ENCODE results near the gene GTF2IRD1.
"Not testable (repeated sequence)": the region's sequence is repeated elsewhere in the genome, so short reads cannot be mapped to it uniquely, and the experiment has no call there.

Gene GTF2IRD1

DNA sequence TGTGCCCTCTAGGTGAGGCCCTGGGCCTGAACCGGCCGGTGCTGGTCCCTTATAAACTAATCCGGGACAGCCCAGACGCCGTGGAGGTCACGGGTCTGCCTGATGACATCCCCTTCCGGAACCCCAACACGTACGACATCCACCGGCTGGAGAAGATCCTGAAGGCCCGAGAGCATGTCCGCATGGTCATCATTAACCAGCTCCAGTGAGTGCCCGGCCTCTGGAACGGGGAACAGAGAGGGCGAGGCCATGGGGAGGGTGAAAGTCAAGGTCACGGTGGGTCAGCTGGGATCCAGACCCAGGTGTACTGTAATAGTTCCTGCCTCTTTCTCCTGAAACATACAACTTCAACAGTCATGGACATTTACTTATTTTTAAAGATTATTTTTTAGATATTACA lies 137.1 kb downstream of the GTF2IRD1 start:
- no peak for DNase-seq (ENCODE audit: low read depth)

DNA sequence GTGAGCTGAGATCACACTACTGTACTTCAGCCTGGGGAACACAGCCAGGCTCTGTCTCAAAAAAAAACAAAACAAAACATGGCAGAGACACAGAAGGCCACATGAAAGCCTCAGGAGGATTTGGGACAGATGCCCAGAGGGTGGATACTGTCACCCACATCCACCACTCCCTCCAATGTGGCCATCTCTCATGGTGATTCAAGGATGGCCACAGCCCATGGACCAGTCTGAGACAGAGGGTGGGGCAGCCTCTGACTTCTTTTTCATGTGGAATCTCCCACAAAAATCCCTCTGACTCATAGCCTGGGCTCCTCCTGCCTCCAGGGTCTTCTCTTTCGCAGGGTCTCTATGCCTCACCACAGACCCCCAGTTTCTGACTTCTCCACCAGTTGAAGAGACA lies 144.9 kb downstream of the GTF2IRD1 start:
- DNase-seq (ENCODE audit: low read depth) = no peak

DNA sequence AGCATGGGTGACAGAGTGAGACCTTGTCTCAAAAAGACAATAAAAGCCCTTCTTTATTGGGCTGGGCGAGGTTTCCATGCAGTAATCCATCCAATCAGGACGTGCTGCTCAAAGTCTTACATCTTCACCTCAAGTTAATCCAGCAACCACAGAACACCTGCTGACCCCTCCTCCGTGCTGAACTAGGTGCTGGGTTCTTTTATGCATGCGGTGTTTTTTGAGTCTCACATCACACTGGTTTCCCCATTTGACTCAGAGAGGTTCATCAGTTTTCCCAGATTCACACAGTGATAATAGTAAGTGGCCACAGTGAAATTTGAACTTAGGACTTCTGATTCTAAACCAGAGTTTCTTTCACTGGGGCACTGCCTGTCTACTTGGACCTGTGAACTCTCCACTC lies 145.5 kb downstream of the GTF2IRD1 start:
- no peak for DNase-seq (ENCODE audit: low read depth)

DNA sequence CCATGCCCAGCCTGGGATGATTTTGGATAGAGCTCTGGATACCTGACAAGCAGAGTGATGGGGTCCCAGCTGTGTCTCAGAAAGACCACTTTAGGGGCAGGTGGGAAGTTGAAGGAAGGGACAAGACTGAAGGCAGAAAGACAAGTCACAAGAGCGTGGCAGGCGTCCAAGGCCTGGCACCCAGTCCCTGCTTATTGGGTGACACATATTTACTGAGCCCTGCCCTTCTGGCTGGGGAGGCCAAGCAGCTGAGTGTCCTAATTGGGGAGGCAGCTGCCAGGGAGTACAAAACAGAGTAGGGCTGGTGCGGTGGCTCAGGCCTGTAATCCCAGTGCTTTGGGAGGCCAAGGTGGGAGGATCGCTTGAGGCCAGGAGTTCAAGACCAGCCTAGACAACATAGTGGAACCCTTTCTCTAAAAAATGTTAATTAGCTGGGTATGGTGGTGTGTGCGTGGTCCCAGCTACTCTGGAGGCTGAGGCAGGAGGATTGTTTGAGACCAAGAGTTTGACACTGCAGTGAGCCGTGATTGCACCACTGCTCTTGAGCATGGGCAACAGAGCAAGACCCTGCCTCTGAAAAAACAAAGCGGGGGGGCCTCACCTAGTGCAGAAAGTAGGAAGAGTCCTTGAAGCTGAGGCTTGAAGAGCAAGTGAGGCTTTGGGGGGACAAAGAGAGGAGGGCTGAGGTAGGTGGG lies 150.8 kb downstream of the GTF2IRD1 start:
- no peak for DNase-seq (ENCODE audit: low read depth)

DNA sequence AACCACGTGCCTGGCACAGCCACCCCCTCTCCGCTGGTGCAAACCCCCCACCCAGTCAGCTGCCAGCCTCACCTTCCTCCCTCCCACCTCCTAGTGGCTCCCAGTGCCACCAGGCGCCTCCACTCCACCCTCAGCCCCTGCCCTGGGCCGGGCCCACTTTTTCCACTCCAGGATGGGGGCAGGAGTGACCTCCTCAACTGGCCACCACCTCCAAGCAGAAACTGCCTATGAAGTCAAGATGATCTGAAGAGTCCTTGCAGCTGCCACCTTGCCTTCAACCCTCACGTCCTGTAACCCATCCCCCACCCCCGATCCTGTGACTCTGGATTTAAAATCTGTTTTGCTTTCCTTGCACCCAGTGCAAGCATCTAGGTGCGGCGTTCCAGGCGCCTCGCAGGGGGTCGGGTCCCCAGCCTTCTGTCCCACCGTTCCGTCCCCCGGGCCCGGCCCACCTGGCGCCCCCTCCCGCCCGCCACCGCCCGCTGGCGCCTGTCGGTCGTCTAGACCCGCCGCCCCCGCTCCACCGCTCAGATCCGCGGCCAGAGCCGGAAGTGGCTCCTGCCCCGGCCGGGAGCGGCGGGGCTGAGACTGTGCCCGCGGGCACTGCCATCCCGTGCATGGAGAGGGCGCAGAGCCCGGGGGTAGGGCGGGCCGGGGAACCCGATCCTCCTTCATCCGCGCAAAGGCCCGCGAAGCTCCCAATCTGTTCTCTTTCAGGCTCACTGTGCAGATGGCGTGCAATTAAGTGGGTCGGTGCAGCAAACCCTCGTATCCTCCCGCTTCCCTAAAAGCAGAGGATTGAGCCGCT lies 152.6 kb downstream of the GTF2IRD1 start:
- DNase-seq (ENCODE audit: low read depth) = peak; percentile 10

DNA sequence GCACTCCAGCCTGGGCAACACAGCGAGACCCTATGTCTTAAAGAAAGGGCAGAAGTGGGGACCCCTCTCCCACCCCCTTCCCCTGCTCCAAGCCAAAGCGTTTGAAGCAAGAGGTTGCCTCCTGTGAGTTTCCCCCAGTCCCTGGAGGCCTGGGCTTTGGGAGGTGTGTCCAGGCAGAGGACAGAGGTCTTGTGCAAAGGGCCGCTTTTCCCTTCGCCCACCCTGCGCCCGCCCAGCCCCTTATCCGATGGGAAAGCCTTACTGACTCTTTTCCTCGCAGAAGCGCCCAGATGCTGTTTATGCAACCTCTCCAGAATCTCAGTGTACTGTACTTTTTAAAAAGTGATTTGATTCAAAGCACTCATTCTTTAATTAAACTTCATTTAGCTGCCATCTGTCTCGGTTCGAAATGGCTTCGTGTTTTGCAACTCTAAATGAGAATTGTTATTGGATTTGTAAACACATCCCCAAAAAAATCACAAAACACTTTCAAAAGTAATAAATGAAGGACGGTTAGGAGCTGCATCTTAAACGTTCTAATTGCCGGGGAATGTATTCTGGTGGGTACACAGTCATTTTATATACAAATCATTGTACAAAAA lies 153.3 kb downstream of the GTF2IRD1 start:
- no peak for DNase-seq (ENCODE audit: low read depth)

DNA sequence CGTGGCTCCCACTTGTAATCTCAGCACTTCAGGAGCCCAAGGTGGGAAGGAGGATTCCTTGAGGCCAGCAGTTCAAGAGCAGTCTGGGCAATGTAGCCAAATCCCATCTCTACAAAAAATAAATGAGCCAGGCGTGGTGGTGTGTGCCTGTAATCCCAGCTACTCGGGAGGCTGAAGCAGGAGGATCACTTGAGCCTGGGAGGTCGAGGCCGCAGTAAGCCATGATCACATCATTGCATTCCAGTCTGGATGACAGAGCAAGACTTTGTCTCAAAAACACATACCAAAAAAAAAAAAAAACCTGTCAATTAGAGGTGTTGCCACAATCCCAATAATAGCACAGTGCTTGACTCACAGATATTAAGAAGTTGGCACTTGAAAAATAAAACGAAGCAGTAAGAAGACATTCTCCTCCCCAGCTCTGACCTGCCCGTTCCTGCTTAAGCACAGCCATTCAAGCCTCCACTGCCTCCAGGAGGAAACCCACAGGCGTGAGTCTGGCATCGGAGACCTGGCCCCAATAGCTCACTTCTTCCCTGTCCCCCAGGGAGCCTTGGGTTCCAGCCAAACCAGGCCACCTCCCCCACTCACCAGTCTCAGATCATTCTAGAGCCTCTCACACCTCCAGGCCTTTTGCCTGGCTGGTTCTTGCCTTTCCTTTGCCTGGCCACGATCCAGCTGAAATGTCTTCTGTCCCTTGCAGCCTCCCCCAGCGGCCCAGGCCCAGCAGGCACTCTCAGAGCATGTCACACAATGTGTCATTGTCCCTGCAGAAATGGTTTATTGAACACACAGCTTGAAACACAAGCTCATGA lies 158.5 kb downstream of the GTF2IRD1 start:
- no peak for DNase-seq (ENCODE audit: low read depth)

DNA sequence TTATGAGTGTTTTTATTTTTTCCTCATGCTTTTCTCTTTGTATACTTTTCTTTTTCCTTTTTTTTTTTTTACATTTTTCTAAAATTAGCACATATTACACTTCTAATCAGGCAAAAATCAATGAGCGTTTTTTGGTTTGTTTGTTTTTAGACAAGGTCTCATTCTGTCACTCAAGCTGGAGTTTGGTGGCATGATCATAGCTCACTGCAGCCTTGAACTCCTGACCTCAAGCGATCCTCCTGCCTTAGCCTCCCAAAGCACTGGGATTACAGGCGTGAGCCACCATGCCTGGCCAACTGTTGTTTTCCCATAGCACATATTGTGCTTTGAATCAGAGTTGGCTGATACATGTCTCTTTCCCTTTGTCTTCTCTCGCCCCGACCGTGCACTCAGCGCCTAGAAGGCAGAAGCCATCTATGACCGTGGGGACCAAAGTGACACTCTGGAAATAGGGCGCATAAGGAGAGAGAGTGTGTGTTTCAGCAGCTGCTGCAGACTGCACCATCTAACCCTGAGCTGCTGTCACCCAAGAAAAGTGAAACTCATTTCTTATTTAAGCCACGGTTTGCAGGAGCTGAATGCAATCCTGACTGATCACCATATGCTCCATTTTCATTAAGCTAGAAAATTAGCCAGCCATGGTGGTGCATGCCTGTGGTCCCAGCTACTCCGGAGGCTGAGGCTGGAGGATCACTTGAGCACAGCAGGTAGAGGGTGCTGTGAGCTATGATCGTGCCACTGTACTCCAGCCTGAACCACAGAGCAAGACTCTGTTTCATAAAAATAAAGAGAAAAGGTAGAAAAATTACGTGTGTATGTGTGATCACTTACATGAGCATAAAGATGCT lies 162.5 kb downstream of the GTF2IRD1 start:
- DNase-seq (ENCODE audit: low read depth) = no peak

DNA sequence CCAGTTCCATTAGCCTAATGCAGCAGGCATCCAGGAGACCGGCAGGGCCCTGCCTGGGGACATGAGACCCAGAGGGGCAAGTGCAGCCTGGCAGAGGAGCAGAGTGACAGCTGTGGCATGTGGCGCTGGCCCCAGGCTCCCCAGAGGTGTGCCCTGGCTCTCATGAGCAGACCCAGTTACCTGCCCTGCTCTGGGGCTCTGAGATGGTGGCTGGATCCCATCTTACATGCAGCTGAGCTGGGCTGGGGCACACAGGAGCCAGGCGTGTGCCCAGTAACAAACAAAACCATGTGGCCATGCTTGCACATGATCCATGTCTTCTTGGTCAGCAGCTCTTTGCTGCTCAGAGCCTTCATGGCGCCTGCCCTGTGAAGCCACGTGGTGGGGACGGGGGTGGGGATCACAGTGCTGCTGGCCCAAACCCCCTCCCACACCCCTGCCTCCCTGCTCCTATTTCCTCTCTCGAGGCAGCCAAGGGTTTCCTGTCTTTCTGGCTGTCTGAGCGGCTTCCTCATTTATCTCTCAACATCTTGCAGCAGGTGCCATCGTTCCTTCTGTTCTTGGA lies 163.6 kb downstream of the GTF2IRD1 start:
- peak; percentile 4 for DNase-seq (ENCODE audit: low read depth)

DNA sequence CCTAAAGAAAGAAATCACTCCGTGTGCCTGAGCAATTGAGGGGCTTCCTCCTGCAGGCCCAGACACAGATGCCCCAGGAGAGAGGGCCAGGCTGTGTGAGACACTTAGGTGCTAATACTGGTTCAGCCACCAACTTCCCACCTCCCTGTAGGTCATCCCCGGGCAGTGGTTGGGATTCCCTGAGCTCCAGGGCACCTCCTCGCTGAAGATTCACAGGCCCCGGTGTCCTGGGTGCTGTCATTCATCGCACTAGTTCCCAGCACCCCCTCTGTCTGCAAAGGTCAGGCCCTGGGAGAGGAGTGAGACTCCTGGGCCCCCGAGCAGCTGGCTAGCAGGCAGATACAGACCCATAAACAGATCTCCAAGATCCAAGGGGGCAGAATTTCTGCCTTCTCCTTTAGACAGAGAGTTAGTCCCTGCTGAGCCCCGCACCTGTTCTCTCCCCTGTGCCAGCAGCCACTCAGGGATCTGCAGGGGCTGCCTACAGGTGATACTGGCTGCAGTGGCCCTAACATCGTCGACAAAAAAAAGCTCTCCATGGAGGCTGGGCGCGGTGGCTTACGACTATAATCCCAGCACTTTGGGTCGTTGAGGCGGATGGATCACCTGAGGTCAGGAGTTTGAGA lies 165.6 kb downstream of the GTF2IRD1 start:
- no peak for DNase-seq (ENCODE audit: low read depth)

DNA sequence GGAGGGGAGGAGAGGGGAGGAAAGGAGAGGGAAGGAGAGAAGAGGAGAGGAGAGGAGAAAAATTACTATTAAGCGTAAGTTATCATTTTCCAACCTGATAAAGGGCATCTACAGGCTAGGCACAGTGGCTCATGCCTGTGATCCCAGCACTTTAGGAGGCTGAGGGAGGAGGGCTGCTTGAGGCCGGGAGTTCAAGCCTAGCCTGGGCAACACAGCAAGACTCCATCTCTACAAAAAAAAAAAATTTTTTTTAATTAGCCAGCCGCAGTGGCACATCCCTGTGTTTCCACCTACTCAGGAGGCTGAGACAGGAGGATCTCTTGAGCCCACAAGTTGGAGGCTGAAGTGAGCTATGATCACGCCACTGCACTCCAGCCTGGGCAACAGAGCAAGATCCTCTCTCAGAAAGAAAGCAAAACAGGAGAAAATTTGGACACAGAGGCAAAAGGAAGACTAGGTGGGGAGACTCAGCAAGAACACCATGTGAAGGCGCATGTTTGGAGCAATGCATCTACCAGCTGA lies 168.6 kb downstream of the GTF2IRD1 start:
- DNase-seq (ENCODE audit: low read depth) = no peak

DNA sequence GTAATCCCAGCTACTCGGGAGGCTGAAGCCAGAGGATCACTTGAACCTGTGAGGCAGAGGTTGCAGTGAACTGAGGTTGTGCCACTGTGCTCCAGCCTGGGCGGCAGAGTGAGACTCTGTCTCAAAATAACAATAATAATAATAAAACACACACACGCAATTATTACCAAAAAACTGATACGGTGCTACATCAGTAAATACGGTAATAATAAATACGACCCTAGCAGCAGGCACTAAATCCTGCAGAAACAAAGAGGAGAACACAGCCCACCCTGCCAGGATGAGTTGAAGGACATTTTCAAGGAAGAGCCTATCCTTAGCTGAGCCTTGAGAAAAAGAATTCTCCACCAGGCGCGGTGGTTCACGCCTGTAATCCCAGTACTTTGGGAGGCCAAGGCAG lies 169.4 kb downstream of the GTF2IRD1 start:
- no peak for DNase-seq (ENCODE audit: low read depth)

DNA sequence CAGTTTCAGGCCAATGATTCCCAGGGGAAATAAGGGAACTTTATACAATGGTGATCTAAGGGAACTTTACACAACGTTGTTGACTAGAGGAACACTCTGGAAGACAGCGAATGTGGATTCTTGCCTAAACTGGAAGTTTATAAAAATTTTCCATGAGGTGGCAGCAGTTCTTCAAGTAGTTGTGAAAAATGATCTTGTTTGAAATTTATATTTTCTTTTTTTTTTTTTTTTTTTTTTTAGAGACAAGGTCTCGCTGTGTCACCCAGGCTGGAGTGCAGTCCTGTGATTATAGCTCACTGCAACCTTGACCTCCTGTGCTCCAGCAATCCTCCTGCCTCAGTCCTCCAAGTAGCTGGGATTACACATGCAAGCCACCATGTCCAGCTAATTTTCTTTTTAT lies 171.7 kb downstream of the GTF2IRD1 start:
- no peak for DNase-seq (ENCODE audit: low read depth)

DNA sequence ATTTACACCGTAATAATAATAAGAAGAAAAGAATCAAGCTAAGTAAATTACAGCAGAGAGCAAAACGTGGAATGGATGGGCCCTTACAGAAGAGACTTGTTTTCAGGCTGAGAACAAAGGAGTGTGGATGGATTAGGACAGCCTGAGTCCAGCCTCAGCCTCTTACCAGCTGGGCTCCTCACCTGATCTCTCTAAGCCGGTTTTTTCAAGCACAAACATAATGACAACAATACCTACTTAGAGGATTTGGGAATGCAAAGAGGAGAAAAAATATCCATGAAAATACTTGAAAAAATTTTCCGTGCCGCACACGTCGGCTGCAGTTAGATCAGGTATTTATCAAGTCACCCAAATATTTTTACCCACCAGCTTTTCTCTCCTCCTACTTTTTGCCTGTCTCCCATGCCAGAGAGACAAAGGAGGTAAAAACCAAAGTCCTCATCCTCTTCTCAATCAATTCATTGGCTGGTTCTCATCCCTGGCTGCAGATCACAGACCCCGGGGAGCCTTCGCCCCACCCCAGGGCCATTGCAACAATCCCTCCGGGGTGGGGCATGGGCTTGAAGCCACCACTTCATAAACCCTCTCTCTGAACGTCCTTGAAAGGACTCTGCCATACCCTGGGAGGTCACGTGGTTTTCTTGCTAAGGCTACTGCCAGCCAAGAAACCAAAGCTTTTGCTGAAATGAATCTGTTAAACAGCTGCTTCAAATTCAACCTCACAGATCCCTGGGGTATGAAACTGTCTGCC lies 174.1 kb downstream of the GTF2IRD1 start:
- no peak for DNase-seq (ENCODE audit: low read depth)

DNA sequence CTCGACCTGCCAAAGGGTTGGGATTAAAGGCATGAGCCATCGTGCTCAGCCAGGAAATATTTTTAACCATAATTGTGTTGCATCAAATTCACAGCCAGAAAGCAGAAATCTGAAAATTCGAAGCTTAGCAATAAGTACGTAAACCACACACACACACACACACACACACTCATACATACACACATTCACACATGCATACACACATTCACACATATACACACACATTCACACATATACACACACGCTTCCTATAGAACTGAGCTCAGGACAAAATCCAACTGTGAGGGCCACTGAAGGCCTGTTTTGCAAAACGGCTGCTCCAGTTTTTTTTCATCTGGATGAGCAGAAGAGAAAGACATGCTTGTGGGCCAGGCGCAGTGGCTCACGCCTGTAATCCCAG lies 178.8 kb downstream of the GTF2IRD1 start:
- no peak for DNase-seq (ENCODE audit: low read depth)

DNA sequence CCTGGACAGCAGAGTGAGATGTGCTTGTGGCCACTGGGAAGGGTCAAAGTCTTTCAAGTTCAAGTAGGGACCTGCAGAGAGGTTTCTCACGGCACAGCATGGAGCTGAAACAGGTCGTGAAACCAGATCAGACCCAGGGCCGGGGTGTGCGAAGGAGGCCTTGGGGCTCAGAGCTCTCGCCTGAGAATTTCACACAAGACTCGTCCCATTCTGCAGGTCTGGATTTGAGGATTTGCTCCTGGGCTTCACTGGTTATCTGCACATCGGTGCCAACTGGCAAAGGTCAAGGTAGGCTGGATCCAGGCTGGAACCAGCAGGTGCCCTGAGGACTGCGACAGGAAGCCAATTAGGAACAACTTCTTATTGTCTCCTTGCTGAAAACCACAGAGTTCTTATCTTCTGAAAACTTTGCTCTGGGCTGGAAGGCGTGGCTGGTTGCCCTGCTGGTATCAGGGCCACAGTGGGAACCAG lies 179.8 kb downstream of the GTF2IRD1 start:
- DNase-seq (ENCODE audit: low read depth) = no peak

DNA sequence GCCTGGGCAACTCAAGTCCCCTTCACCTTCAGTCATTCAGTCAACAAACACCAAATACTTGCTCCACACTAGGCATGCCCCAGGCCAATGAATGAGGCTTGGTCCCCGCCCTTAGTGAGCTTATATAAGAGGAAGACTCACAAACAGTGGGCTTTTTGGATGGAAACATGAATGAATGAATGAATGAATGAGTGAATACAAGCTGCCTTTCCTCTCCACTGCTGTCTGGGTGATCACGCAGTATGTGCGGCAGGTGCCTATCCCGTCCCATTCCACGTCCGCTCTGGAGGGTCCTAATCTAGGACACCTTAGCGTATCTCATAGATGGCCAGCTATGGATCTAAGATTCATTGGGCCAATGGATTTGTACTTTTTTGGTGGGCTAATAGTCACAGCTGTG lies 184.0 kb downstream of the GTF2IRD1 start:
- DNase-seq (ENCODE audit: low read depth) = no peak

DNA sequence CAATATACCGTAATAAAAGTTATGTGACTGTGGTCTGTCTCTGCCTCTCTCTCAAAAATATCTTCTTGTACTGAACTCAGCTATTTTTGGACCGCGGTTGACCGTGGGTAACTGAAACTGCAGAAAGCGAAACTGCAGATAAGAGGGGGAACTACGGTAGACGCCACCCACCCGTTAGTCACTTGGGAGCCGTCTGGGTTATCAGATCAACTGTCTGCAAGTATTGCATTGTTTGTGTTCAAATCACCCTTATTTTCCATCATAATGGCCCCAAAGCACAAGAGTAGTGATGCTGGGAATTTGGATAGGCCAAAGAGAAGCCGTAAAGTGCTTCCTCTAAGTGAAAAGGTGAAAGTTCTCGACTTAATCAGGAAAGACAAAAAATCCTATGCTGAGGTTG lies 196.3 kb downstream of the GTF2IRD1 start:
- DNase-seq (ENCODE audit: low read depth) = peak; percentile 77

DNA sequence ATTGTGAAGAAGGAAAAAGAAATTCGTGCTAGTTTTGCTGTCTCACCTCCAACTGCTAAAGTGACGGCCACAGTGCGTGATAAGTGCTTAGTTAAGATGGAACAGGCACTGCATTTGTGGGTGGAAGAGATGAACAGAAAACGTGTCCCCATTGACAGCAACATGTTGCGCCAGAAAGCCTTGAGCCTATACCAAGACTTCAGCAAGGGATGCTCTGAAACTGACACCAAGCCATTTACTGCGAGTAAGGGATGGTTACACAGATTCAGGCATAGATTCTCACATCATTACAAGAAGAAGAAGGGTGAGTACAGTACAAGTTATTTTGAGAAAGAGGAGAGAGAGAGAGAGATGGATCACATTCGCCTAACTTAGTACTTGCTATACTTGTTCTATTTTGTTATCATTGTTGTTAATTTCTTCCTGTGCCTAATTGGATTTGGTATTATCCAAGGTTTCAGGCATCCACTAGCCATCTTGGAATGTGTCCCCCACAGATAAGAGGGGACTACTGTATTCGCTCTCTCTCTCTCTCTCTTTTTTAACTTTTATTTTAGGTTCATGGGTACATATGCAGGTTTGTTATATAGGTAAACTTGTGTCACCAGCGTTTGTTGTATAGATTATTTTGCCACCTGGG lies 196.9 kb downstream of the GTF2IRD1 start:
- DNase-seq (ENCODE audit: low read depth) = not testable (repeated sequence)

Data from stimulated activated CD4-positive, alpha-beta T cell treated with anti-CD3 and anti-CD28 coated beads, Interleukin-2, amount 100 ng/mL, for 4 hours (primary cell).